Measurements from ENCODE around the gene RCSD1.
"Not testable (repeated sequence)": the region's sequence is repeated elsewhere in the genome, so short reads cannot be mapped to it uniquely, and the experiment has no call there.

RCSD1 gene

GRCh38 chr1:167738158-167738557 is 108.1 kb downstream of the RCSD1 start:
- Histone ChIP-seq H4K20me1 (ENCODE audit: insufficient read depth, low read length) (no peaks in the 10 kb centered on the region), H3K4me1 (ENCODE audit: insufficient read depth, low read length, severe bottlenecking) (no peaks in the 10 kb centered on the region), H3K9me3 (ENCODE audit: low read length) (no peaks in the 10 kb centered on the region), H2AFZ (ENCODE audit: low read length) (no peak overlapping the region), H3K27ac (ENCODE audit: low read depth, low read length, poor library complexity, severe bottlenecking) (no peak overlapping the region), H3F3A (ENCODE audit: insufficient read depth, low read length) (no peaks in the 10 kb centered on the region), H3K79me2 (ENCODE audit: insufficient read depth, low read length) (no peaks in the 10 kb centered on the region; the same call in 1 of the 2 replicates), H3K27me3 (ENCODE audit: insufficient read depth, low read length) (no peaks in the 10 kb centered on the region), H3K4me2 (ENCODE audit: low read length) (no peak overlapping the region), H3K36me3 (ENCODE audit: insufficient read depth, low read length) (peaks cover 15% of the 10 kb centered on the region), H3K9ac (ENCODE audit: low read length) (no peak overlapping the region), H3K9me2 (ENCODE audit: low read depth, low read length) (no peaks in the 10 kb centered on the region), H3K4me3 (ENCODE audit: low read depth, low read length, poor library complexity, severe bottlenecking) (no peak overlapping the region)
- TF ChIP-seq EZH2 (IDR thresholded peaks at IDR 0.05; ENCODE audit: borderline replicate concordance, low read length) (no peak), CTCF (IDR thresholded peaks at IDR 0.05; ENCODE audit: low read length) (no peak)

GRCh38 chr1:167739752-167740151 is 109.7 kb downstream of the RCSD1 start:
- TF ChIP-seq CTCF (IDR thresholded peaks at IDR 0.05; ENCODE audit: low read length) (no peak), EZH2 (IDR thresholded peaks at IDR 0.05; ENCODE audit: borderline replicate concordance, low read length) (no peak)
- H3K9me2 ChIP-seq (ENCODE audit: low read depth, low read length), result no peaks in the 10 kb centered on the region
- H3K27ac ChIP-seq (ENCODE audit: low read depth, low read length, poor library complexity, severe bottlenecking), result no peak overlapping the region
- no peak overlapping the region for H3K9ac ChIP-seq (ENCODE audit: low read length)
- no peaks in the 10 kb centered on the region for H3F3A ChIP-seq (ENCODE audit: insufficient read depth, low read length)
- no peaks in the 10 kb centered on the region for H3K9me3 ChIP-seq (ENCODE audit: low read length)
- H3K79me2 ChIP-seq (ENCODE audit: insufficient read depth, low read length), result no peaks in the 10 kb centered on the region; the same call in 1 of the 2 replicates
- H3K4me1 ChIP-seq (ENCODE audit: insufficient read depth, low read length, severe bottlenecking), result no peaks in the 10 kb centered on the region
- H4K20me1 ChIP-seq (ENCODE audit: insufficient read depth, low read length), result no peaks in the 10 kb centered on the region
- no peak overlapping the region for H3K4me3 ChIP-seq (ENCODE audit: low read depth, low read length, poor library complexity, severe bottlenecking)
- H3K36me3 ChIP-seq (ENCODE audit: insufficient read depth, low read length), result peaks cover 13% of the 10 kb centered on the region; the same call in 1 of the 2 replicates
- no peak overlapping the region for H2AFZ ChIP-seq (ENCODE audit: low read length)
- H3K4me2 ChIP-seq (ENCODE audit: low read length), result no peak overlapping the region
- H3K27me3 ChIP-seq (ENCODE audit: insufficient read depth, low read length), result no peaks in the 10 kb centered on the region

GRCh38 chr1:167741103-167741502 is 111.1 kb downstream of the RCSD1 start:
- H2AFZ ChIP-seq (ENCODE audit: low read length); H3K4me3 ChIP-seq (ENCODE audit: low read depth, low read length, poor library complexity, severe bottlenecking); H3K4me1 ChIP-seq (ENCODE audit: insufficient read depth, low read length, severe bottlenecking); H3K79me2 ChIP-seq (ENCODE audit: insufficient read depth, low read length); H3K27me3 ChIP-seq (ENCODE audit: insufficient read depth, low read length); H3K9ac ChIP-seq (ENCODE audit: low read length); H3F3A ChIP-seq (ENCODE audit: insufficient read depth, low read length); H3K4me2 ChIP-seq (ENCODE audit: low read length); H4K20me1 ChIP-seq (ENCODE audit: insufficient read depth, low read length); H3K9me2 ChIP-seq (ENCODE audit: low read depth, low read length); H3K27ac ChIP-seq (ENCODE audit: low read depth, low read length, poor library complexity, severe bottlenecking); H3K9me3 ChIP-seq (ENCODE audit: low read length): not testable (repeated sequence)
- peaks cover 13% of the 10 kb centered on the region; the same call in 1 of the 2 replicates for H3K36me3 ChIP-seq (ENCODE audit: insufficient read depth, low read length)

- H3K36me3 ChIP-seq (ENCODE audit: insufficient read depth, low read length), result peaks cover 13% of the 10 kb centered on the region; the same call in 1 of the 2 replicates
- not testable (repeated sequence) for H3K27ac ChIP-seq (ENCODE audit: low read depth, low read length, poor library complexity, severe bottlenecking); H3F3A ChIP-seq (ENCODE audit: insufficient read depth, low read length); H3K9me2 ChIP-seq (ENCODE audit: low read depth, low read length); H3K9ac ChIP-seq (ENCODE audit: low read length); H3K4me3 ChIP-seq (ENCODE audit: low read depth, low read length, poor library complexity, severe bottlenecking); H3K27me3 ChIP-seq (ENCODE audit: insufficient read depth, low read length); H3K4me2 ChIP-seq (ENCODE audit: low read length); H2AFZ ChIP-seq (ENCODE audit: low read length); H4K20me1 ChIP-seq (ENCODE audit: insufficient read depth, low read length); H3K9me3 ChIP-seq (ENCODE audit: low read length); H3K79me2 ChIP-seq (ENCODE audit: insufficient read depth, low read length)
- H3K4me1 ChIP-seq (ENCODE audit: insufficient read depth, low read length, severe bottlenecking), result peaks cover 14% of the 10 kb centered on the region
Measured at GRCh38 chr1:167742392-167743057, 112.5 kb downstream of the RCSD1 start.

Data from OCI-LY1 (cell line).